Mammary microvascular endothelial cell (primary cell): ENCODE results near the gene SHISA4. TPM values are rescaled to one million over a fixed set of nuclear protein-coding genes. Genes with fewer than 3 reads are reported as not detected.

Experiments
- total RNA-seq: library from RNA; depleted of rRNA; stranded (reverse); fragments of >200 nt; gene quantifications from 2 replicates; pipeline ENCODE4 v1.2.3, GENCODE V29; 2015

Gene SHISA4, protein sequence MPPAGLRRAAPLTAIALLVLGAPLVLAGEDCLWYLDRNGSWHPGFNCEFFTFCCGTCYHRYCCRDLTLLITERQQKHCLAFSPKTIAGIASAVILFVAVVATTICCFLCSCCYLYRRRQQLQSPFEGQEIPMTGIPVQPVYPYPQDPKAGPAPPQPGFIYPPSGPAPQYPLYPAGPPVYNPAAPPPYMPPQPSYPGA
- total RNA-seq, result 22.5 and 24.9 TPM in 2 replicates

DNA sequence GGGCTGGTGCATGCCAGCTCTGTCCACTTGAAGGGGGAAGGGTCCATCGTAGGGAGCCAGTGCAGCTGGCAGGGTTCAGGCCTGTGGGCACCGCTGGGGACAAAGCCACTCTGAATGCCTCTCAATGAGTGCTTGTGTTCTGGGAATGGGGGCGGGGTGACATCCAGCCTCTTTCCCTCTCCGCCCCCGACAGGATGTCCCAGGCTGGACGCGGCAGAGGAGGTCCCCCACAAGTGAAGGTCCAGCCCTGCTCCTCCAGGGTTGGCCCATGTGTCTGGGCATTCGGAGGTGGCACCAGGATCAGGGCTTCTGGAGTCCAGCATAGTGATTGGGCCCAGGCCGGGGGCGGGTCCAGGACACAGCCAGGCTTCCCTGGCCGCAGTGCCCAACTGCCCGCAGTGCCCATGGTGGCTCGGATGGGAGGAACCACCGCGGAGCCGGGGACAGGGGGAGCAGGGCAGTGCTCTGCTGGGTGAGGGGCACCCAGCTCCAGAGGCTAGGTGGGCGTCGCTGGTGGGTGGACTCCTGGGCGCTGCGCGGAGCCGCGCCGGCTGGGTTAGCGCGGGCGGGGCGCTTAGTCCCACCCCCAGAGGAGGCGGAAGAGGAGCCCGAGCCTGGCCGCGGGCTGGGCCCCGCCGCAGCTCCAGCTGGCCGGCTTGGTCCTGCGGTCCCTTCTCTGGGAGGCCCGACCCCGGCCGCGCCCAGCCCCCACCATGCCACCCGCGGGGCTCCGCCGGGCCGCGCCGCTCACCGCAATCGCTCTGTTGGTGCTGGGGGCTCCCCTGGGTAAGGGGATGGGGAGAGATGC, at the start of gene SHISA4:
TSS of gene SHISA4 (plus strand) at position 617 of the 808 bp plus-strand sequence. CDS start at position 714, 97 bp downstream.

Other genes with a start within 250 kb of the SHISA4 start
- gene IPO9, start 59.7 kb upstream of the SHISA4 start, total RNA-seq, result 30.8 and 32.1 TPM in 2 replicates
- 0.10 TPM in 1 of 2 replicates, not detected in the other for gene LMOD1, start 57.6 kb downstream of the SHISA4 start, total RNA-seq
- gene TIMM17A, start 66.6 kb downstream of the SHISA4 start, total RNA-seq, result 71.1 and 77.2 TPM in 2 replicates
- gene RNPEP, start 93.8 kb downstream of the SHISA4 start, total RNA-seq, result 82.2 and 87.0 TPM in 2 replicates
- under 0.01 and 0.25 TPM in 2 replicates for gene ELF3, start 121.7 kb downstream of the SHISA4 start, total RNA-seq
- not detected in 2 replicates for gene GPR37L1, start 234.0 kb downstream of the SHISA4 start, total RNA-seq